AG08396 (cell line): ENCODE results near the gene KCNJ12.
"Not testable (repeated sequence)": the region's sequence is repeated elsewhere in the genome, so short reads cannot be mapped to it uniquely, and the experiment has no call there.

Experiments
- DNase-seq: peaks from one replicate; pipeline ENCODE4 v3.0.0; 2012; ENCODE audit warnings: low spot score, mixed read lengths

Gene KCNJ12

GRCh38 chr17:21408224-21408623, 32.1 kb downstream of the KCNJ12 start:
- not testable (repeated sequence) for DNase-seq

- not testable (repeated sequence) for DNase-seq
These were observed 32.7 kb downstream of the KCNJ12 start for GRCh38 chr17:21408766-21409300.

DNA sequence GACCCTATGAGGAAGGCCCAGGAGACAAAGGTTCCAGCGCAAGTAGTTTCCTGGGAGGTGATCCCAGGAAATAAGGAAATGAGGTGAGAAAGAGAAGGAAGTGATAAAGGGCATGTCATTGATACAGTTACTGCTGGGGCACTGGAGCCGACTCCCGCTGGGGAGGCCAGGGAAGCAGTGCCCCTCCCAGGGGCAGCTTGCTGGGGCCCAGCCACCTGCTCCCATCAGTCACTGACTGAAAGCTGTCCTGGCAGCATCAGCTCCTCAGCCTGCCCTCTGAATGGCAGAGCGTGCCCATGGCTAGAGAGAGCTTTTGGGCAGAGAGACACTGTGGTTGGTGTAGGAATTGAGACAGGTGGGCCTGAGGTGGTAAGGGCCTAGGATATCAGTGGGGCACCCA, 33.2 kb downstream of the KCNJ12 start:
- not testable (repeated sequence) for DNase-seq

- not testable (repeated sequence) for DNase-seq
These were observed 33.8 kb downstream of the KCNJ12 start for GRCh38 chr17:21409971-21410370.

DNA sequence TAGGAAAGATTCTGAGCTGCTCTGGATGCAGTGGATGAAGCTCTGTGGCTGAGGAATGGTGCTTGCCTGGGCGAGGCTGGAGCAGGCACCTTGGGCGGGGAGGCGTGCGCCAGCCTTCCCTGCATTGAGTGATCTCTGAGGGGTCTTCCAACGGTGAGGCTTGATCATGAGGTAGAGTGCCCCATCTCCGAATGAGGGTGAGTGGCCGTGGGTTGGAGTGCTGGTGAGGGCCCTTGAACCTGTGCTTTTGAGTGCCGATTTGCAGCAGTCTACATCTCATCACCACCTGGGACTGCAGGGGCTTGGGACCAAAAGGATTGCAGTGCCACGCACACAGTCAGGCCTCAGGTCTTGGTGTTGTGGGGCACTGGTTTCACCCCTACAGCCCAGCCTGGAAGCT, 34.2 kb downstream of the KCNJ12 start:
- not testable (repeated sequence) for DNase-seq

DNA sequence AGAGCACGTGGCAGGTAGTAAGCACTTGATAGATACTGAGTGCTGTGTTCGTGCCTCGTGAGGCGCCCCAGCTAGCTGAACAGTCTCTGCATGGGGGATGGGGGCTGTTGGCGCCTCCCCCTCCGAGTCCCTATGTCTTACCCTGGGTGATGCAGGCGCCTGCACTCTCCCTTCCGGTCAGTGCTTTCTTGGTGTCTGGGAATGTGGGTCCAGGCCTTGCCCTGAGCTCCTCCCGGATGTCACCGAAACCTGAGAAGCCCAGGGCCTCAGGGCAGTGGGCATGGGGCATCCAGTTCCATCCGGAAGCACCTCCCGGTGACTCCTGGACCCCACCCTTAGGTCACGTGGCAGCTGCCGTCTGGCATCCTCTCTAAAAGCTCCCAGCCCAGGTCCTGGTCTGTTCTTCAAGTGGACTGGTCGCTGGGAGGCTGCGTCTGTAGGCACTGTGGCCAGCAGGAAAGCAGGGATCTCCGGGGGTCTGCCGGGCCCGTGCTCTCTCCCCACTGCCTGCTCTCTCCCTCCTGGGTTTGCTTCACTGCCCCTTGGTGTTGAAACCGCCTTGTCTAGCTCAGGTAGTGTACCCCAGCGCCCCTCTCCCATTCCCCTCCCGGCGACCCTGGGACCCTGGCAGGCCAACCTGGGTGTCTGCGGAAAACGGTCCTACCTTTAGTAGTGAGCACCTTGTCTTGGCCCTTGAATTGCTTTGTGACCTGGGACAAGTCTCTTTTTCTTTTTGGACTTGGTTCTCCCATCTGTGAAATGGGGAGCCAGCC, 34.9 kb downstream of the KCNJ12 start:
- not testable (repeated sequence) for DNase-seq

GRCh38 chr17:21411679-21412205, 35.6 kb downstream of the KCNJ12 start:
- not testable (repeated sequence) for DNase-seq

DNA sequence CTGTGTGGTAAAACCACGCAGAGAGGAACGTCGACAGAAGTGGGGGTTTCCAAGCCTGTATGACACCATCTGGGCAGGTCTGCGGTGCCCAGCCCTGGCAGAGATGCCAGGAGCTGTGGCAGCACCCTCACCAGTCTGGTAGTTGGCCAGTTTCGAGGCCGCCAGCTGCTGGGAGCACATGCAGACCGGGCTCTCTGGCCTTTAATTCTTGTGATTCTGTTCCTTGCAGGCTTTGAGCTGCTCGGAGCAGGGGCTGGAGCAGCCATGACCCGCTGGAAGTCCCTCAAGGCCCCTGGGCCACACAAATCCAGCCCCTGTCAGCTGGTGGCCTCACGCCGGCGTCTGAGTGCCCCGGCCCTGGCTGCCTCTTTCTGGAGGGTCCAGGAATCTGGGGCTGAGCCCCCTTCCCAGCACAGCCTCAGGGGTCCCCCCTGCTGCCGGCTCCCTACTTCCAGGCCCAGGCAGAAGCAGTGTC, 36.1 kb downstream of the KCNJ12 start:
- not testable (repeated sequence) for DNase-seq

GRCh38 chr17:21413570-21414279, 37.6 kb downstream of the KCNJ12 start:
- not testable (repeated sequence) for DNase-seq

DNA sequence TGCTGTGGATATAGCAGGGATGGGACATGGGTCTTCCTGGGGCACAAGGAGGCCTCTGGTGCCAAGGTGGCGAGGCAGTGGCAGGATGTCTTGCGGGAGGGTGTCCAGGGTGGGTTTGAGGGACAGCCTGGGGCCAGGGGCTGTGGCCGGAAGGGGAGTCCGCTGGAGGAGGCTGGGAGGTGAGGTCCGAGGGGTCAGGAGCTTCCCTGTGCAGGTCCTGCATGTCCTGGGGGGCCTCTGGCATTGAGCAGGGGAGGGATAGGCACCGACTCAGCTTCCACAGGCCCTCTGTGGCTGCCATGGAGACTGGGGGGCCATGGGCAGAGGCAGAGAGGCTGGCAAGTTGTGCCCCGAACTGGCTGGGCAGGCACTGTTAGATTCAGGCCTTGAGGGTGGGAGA, 38.5 kb downstream of the KCNJ12 start:
- DNase-seq = not testable (repeated sequence)

- DNase-seq = not testable (repeated sequence)
These were observed 39.2 kb downstream of the KCNJ12 start for GRCh38 chr17:21415166-21415990.

DNA sequence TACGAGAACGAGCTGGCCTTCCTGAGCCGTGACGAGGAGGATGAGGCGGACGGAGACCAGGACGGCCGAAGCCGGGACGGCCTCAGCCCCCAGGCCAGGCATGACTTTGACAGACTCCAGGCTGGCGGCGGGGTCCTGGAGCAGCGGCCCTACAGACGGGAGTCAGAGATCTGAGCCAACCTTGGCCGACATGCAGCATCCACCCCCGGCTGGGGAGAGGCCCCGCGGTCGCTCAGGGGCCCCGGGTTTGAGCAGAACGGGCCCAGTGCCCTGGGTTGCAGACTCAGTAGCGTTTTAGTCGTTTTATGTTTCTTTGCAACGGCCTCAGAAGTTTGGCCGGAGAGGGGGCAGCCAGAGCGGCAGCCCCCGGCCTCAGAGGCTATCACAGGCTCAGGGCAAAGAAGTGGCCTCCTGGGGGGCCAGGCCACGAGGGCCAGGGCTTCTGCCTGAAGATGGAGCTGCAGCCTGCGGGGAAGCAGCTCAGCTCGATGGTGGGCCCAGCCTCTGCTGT, 40.4 kb downstream of the KCNJ12 start:
- not testable (repeated sequence) for DNase-seq

GRCh38 chr17:21417349-21417748, 41.2 kb downstream of the KCNJ12 start:
- DNase-seq = not testable (repeated sequence)

- no peak for DNase-seq
These were observed 41.8 kb downstream of the KCNJ12 start for GRCh38 chr17:21417921-21418320.

DNA sequence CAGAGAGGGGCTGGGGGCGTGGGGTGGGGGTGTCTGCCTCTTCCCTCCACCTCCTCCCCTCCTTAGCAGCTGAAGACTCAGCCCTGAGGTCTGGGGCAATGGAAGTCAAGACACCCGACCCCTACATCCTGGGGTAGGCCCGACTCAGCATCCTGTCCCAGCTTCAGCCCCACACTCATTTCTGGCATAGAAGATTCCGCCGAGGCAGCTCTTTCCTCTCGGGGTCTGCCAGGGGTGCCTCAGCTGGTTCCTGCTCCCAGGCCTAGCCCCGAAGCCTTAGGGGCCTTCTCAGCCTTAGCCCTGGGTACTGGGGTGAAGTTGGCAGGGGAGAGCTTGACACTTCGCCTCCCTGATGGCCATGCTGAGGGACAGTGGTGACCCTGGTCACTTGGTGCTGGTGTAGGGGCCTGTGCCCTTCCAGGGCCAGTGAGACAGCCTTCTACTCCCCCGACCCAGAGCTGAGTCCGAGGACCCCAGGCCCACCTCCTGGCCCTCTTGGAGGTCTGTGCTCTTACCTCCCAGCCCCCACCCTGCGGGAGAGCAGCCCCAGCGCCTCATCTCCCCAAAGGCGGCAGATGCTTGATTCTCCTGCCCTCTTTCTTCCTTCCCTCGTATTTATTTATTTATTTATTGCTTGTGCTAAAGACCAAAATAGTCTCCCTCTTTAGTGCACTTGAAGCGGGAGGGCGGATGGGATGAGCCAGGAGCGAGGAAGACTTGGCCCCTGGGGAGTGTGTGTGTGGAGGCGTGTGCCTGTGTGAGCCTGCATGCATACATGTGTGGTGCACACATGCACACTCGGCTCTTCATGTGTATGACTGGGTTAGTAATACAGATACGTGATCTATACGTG, 42.5 kb downstream of the KCNJ12 start:
- no peak for DNase-seq

DNA sequence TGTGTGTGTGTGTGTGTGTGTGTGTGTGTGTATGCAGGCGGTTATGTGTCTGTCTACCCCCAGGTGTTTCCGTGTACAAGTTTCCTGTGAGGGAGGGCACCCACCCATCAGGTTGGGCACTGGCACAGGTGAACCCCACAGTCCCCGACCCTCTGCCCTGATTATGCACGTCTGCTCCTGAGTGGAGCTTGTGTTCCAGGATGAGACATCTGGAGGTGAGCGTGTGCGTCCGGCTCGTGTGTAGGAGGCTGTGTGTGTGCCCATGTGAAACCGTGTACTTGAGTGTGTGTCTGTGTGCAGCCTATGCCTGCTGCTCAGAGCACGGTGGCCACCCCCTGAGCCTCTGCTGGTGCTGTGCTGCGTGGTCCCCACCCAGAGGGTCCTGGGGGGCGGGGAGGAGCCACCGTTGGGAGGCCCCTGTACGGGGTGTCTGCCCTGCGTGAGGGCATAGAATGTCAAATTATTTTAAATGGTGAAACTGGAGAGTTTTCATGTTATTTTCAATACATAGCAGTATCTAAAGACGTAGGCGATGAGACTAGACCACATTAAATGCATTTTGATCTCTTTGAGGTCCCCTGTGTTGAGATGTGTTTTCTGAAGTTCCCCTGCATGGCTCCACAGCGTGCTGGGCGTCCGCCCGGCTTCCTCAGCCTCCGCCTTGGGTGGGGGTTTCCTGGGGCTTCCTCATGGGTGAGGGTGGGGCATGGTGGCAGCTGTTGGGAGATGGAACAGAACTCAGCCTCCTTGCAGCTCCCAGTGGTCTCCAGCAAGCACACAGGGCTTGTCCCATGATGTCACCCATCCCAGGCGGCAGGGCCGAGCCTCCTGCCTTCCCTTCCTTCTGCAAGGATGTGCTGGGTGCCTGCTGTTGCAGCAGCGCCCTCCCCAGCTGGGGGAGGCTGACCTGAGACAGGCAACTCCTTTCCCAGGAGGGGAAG, 43.4 kb downstream of the KCNJ12 start:
- no peak for DNase-seq

GRCh38 chr17:21420503-21421090, 44.4 kb downstream of the KCNJ12 start:
- DNase-seq = not testable (repeated sequence)

- DNase-seq = not testable (repeated sequence)
These were observed 45.5 kb downstream of the KCNJ12 start for GRCh38 chr17:21421421-21422310.
